ENCODE data around the gene SBF2.

Gene SBF2

DNA sequence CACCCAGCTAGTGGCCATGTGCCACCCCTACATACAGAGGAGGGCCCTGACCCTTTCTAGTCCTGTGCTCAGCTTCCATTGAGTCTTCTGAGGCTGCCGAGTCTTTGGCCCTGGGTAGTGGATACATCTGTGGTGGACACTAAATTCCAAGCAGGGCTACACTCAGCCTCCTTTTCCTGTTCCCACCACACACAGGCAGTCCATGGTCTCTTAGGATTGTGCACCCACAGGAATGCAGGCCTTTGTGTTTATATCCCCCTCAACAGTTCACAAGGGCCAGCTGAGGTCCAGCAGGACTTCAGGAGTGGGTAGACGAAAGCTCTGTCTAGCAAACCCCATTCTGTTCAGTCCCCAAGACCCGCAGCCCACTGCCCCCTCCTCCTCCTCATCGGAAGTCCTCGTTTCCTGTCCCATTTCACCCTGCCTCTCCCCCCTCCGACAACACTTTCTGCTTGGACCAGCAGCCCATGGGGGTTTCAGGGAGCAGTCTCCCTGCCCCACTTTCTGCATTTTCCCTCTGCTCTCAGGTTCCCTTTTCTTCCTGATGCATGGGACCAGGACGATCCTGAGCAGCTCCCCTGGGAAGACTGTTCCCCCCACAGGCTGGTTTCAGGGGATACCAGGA, 538.3 kb downstream of the SBF2 start:
- TF ChIP-seq, protein P1, sequence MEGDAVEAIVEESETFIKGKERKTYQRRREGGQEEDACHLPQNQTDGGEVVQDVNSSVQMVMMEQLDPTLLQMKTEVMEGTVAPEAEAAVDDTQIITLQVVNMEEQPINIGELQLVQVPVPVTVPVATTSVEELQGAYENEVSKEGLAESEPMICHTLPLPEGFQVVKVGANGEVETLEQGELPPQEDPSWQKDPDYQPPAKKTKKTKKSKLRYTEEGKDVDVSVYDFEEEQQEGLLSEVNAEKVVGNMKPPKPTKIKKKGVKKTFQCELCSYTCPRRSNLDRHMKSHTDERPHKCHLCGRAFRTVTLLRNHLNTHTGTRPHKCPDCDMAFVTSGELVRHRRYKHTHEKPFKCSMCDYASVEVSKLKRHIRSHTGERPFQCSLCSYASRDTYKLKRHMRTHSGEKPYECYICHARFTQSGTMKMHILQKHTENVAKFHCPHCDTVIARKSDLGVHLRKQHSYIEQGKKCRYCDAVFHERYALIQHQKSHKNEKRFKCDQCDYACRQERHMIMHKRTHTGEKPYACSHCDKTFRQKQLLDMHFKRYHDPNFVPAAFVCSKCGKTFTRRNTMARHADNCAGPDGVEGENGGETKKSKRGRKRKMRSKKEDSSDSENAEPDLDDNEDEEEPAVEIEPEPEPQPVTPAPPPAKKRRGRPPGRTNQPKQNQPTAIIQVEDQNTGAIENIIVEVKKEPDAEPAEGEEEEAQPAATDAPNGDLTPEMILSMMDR (IDR thresholded peaks at IDR 0.05; ENCODE audit: borderline replicate concordance, control extremely low read depth, extremely low read depth, insufficient read depth, missing control alignments): no peak
- in situ Hi-C loops (cut with MboI; ENCODE audit: low sequenced_read_pairs, unreplicated experiment): loop anchor here (10.0 kb wide), 1 partner anchor 569 kb away; no protein-coding TSS in a partner anchor
- no peak for DNase-seq (ENCODE audit: low spot score)

DNA sequence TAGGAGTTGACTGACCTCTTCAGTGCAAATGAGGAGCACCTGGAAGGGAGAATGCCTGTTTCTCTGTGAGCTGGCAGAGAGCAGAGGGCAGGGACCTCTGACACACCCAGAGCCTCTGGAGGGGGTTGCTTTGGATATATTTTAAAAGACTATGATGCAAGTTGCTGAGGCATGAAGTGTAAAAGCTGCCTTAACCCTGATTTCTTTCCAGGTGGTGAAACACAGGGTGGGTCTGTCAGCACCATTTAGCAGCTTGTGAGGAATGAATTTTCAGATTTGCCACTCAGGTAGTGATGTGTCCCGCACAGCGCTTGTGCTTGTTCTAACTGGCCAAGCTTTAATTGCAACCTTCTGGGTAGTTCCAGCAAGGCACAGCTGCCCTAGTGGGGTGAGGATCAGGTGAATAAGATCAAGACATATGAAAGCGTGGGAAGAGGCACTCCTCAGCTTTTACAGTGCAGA, 540.0 kb downstream of the SBF2 start:
- in situ Hi-C loops (cut with MboI; ENCODE audit: low sequenced_read_pairs, unreplicated experiment): loop anchor here (5.0 to 10.0 kb wide), 2 partner anchors 142 to 571 kb away; no protein-coding TSS in a partner anchor
- no peak for DNase-seq (ENCODE audit: low spot score)
- TF ChIP-seq, protein P1 (IDR thresholded peaks at IDR 0.05; ENCODE audit: borderline replicate concordance, control extremely low read depth, extremely low read depth, insufficient read depth, missing control alignments): no peak

DNA sequence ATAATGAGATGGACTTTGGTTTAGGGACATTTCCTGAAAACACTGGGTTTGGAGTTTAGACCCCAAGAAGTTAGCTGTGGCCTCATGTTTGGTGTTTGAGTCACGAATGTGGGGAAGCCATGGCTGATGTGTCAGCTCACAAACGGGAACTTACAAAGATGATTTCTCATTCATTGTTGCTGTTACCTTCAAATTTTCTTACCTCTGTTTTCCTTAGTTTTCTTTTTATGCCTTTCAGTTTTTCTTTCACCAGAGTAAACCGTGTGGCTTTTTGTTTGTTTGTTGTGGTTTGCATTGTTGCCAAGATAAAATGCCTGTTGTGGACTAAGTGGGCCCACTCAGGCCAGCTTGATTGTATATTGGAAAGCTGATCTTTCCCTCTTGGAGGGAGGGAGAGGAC, 541.0 kb downstream of the SBF2 start:
- TF ChIP-seq, protein P1 (IDR thresholded peaks at IDR 0.05; ENCODE audit: borderline replicate concordance, control extremely low read depth, extremely low read depth, insufficient read depth, missing control alignments): no peak
- no peak for DNase-seq (ENCODE audit: low spot score)
- in situ Hi-C loops (cut with MboI; ENCODE audit: low sequenced_read_pairs, unreplicated experiment): loop anchor here (5.0 to 10.0 kb wide), 2 partner anchors 141 to 572 kb away; no protein-coding TSS in a partner anchor

DNA sequence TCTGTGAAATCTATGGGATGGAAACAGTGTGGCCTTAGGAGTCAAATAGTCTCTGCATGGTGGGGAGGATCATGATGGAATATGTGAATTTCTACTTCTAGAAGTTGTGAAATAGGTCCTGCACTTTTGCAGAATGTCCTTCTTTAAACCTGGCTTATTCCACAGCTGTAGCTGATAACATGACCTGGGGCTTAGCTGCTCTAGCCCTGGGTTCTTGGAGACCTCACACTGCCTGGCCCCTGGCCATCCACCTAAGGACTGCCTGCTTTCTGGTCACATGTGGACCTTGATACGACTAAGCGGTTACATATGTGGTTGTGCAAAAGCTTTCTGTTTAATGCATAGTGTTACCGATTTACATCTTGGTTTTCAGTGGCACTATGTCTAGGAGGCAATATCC, 541.9 kb downstream of the SBF2 start:
- DNase-seq (ENCODE audit: low spot score): no peak
- TF ChIP-seq, protein P1 (IDR thresholded peaks at IDR 0.05; ENCODE audit: borderline replicate concordance, control extremely low read depth, extremely low read depth, insufficient read depth, missing control alignments): no peak
- in situ Hi-C loops (cut with MboI; ENCODE audit: low sequenced_read_pairs, unreplicated experiment): loop anchor here (5.0 to 10.0 kb wide), 2 partner anchors 140 to 573 kb away; no protein-coding TSS in a partner anchor

DNA sequence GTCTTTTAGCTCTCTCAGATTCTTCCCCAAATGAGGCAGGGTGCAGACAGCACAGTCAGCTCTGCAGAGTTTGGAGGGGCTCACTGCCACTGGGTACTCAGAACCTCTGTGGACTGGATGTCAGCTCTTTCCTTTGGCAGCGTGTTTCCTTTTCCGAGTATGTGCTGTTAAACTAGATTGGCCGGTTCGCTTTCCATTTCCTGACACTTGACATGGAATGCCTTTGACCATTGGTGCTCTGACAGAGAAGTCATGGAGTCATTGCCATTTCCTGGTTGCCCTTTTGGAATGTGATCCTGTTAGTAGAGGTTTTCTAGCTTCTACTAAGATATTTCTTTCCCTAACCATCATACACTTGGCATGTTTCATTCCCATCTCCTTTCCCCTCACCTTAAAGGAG, 543.5 kb downstream of the SBF2 start:
- TF ChIP-seq, protein P1 (IDR thresholded peaks at IDR 0.05; ENCODE audit: borderline replicate concordance, control extremely low read depth, extremely low read depth, insufficient read depth, missing control alignments): no peak
- no peak for DNase-seq (ENCODE audit: low spot score)
- in situ Hi-C loops (cut with MboI; ENCODE audit: low sequenced_read_pairs, unreplicated experiment): loop anchor here (5.0 to 10.0 kb wide), 2 partner anchors 138 to 574 kb away; no protein-coding TSS in a partner anchor

DNA sequence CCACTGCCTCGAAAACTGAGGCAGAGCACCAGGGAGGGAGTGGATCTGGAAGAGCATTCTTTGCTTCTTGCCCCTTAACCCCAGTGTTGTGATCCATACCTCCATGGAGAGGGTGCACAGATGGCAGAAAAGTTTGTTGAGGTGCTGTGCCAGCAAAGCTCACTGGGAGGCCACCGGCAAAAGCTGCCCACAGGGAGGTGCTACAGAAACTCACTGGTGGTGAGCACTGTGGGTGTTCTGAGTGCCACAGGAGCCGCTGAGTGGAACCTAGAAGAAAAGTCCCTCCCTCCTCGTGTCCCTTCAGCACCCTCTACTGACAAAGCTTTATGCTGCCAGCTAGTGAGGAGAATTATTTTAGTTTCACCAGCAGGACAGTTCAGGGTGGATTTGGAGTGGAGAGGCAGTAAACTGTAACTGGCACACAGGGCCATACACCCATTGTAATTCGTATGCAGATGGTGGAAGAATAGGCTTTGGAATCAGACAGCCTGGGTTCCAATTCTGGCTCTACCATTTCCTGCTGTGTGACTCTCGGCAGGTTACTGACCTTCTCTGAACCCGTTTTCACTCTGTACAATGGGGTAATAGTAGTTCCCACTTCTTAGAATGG, 545.6 kb downstream of the SBF2 start:
- in situ Hi-C loops (cut with MboI; ENCODE audit: low sequenced_read_pairs, unreplicated experiment): no loop called here
- DNase-seq (ENCODE audit: low spot score): peak; percentile 77

More for the DNA sequence above, 545.6 kb downstream of the SBF2 start:
- TF ChIP-seq, protein P1 (IDR thresholded peaks at IDR 0.05; ENCODE audit: borderline replicate concordance, control extremely low read depth, extremely low read depth, insufficient read depth, missing control alignments): peak; percentile 77
